ENCODE results near the gene WASHC2A. TPM values are rescaled to one million over a fixed set of nuclear protein-coding genes. Genes with fewer than 3 reads are reported as not detected.
"Not testable (repeated sequence)": the region's sequence is repeated elsewhere in the genome, so short reads cannot be mapped to it uniquely, and the experiment has no call there.

WASHC2A gene
- total and polyA plus RNA-seq, 4 donors, result 5.3 to 18.8 (median 11.1) TPM

DNA sequence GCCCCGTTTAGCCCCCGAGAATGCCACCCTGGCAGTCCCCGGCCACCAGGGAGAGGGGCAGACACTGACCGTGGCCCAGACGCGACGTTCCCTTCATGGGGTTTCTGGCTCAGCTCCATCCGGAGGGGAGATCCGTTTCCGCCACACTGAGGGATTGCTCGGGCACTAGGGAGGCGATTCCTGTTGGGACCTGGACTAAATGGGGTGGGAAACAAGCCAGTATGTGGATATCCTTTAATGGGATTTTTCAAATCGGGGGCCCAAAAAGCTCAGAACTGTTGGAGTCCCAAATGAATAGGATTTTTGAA is 552 bp downstream of the WASHC2A start:
- not testable (repeated sequence) for H3K36me3 ChIP-seq (ENCODE audit: control insufficient read depth in 4 of 4, insufficient read depth in 3 of 4, low read depth in 1 of 4, low read length in 3 of 4); H3K27ac ChIP-seq (ENCODE audit: low read depth in 1 of 2, low read length in 2 of 2); H3K9ac ChIP-seq (ENCODE audit: low read depth in 1 of 2, low read length in 2 of 2); H3K9me3 ChIP-seq (ENCODE audit: control insufficient read depth in 4 of 4, low read length in 3 of 4); DNase-seq (ENCODE audit: low spot score); H3K27me3 ChIP-seq (ENCODE audit: control insufficient read depth in 4 of 4, insufficient read depth in 4 of 4, low read length in 3 of 4); H3K4me1 ChIP-seq (ENCODE audit: control insufficient read depth in 4 of 4, insufficient read depth in 4 of 4, low read length in 3 of 4)
- H3K4me3 ChIP-seq (ENCODE audit: low read depth in 1 of 3, low read length in 3 of 3), result peak overlapping the region in 2 of 3 donors; percentile 20 to 71
- 1% methylated on average over 13 of the region's 13 CpGs for WGBS

DNA sequence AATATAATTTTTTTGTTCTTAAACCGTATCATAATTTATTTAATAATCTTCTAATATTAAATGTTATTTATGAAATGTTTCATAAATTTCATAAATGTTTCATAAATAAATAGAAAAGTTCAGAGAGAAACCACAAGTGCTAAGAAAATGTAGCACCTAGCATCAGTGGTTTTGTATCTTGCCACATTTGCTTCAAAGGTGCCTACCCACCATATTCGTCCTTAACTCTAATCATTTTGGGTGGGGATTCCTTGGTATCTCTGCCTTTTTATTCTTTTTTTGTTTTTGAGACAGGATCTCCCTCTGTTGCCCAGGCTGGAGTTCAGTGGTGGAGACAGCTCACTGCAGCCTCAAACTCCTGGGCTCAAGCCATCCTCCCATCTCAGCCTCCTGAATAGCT is 7.4 kb downstream of the WASHC2A start:
- not testable (repeated sequence) for H3K27ac ChIP-seq (ENCODE audit: low read depth in 1 of 2, low read length in 2 of 2); H3K9ac ChIP-seq (ENCODE audit: low read depth in 1 of 2, low read length in 2 of 2); H3K4me3 ChIP-seq (ENCODE audit: low read depth in 1 of 3, low read length in 3 of 3); H3K36me3 ChIP-seq (ENCODE audit: control insufficient read depth in 4 of 4, insufficient read depth in 3 of 4, low read depth in 1 of 4, low read length in 3 of 4); H3K9me3 ChIP-seq (ENCODE audit: control insufficient read depth in 4 of 4, low read length in 3 of 4); H3K4me1 ChIP-seq (ENCODE audit: control insufficient read depth in 4 of 4, insufficient read depth in 4 of 4, low read length in 3 of 4); DNase-seq (ENCODE audit: low spot score); H3K27me3 ChIP-seq (ENCODE audit: control insufficient read depth in 4 of 4, insufficient read depth in 4 of 4, low read length in 3 of 4)
- WGBS, result 94% methylated on average over 1 of the region's 2 CpGs

DNA sequence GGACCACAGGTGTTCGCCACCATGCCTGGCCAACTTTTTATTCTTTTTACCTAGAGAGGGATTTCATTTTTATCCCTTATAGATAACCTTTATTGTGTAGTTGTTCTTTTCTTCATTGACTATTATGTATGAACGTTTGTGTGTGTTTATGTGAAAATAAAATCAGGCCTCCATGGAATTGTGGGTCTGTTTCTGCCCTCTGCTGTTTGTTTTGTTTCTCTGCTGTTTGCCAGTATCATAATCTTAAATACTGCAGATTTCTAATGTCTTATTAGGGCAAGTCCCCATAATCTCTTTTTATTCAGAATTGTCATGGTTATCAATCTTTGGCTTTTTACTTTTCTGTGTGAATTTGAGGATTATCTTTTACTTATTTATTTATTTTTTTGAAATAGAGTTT is 7.8 kb downstream of the WASHC2A start:
- 6% methylated on average over 1 of the region's 2 CpGs for WGBS
- not testable (repeated sequence) for H3K36me3 ChIP-seq (ENCODE audit: control insufficient read depth in 4 of 4, insufficient read depth in 3 of 4, low read depth in 1 of 4, low read length in 3 of 4); DNase-seq (ENCODE audit: low spot score); H3K27me3 ChIP-seq (ENCODE audit: control insufficient read depth in 4 of 4, insufficient read depth in 4 of 4, low read length in 3 of 4); H3K9me3 ChIP-seq (ENCODE audit: control insufficient read depth in 4 of 4, low read length in 3 of 4); H3K27ac ChIP-seq (ENCODE audit: low read depth in 1 of 2, low read length in 2 of 2); H3K4me3 ChIP-seq (ENCODE audit: low read depth in 1 of 3, low read length in 3 of 3); H3K9ac ChIP-seq (ENCODE audit: low read depth in 1 of 2, low read length in 2 of 2); H3K4me1 ChIP-seq (ENCODE audit: control insufficient read depth in 4 of 4, insufficient read depth in 4 of 4, low read length in 3 of 4)
- TF ChIP-seq RAD21 (IDR thresholded peaks at IDR 0.05), result peak; percentile 7 to 8

DNA sequence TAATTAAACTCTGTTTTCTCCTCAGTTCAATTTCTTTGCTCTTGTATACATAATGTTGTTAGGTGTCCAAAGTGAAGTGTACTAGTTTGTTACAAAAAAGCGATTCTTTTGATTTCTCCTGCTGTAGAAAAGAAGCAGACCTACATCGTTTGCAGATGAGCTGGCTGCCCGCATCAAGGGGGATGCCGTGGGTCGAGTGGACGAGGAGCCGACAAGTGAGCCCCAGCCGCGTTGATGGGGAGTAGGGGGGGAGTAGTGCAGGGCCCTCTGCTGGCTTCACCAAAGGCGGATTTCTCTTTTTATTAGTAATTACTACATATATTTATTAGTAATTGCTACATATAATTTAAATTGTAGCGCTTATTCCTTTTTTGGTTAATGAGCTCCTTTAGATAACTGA is 23.6 kb downstream of the WASHC2A start:
- not testable (repeated sequence) for H3K9me3 ChIP-seq (ENCODE audit: control insufficient read depth in 4 of 4, low read length in 3 of 4); H3K4me1 ChIP-seq (ENCODE audit: control insufficient read depth in 4 of 4, insufficient read depth in 4 of 4, low read length in 3 of 4); H3K4me3 ChIP-seq (ENCODE audit: low read depth in 1 of 3, low read length in 3 of 3); DNase-seq (ENCODE audit: low spot score); H3K9ac ChIP-seq (ENCODE audit: low read depth in 1 of 2, low read length in 2 of 2); H3K27me3 ChIP-seq (ENCODE audit: control insufficient read depth in 4 of 4, insufficient read depth in 4 of 4, low read length in 3 of 4); H3K27ac ChIP-seq (ENCODE audit: low read depth in 1 of 2, low read length in 2 of 2); H3K36me3 ChIP-seq (ENCODE audit: control insufficient read depth in 4 of 4, insufficient read depth in 3 of 4, low read depth in 1 of 4, low read length in 3 of 4)
- WGBS, result 97% methylated on average over 8 of the region's 11 CpGs

GRCh38 chr10:50092928-50093327 is 25.2 kb downstream of the WASHC2A start:
- not testable (repeated sequence) for H3K4me3 ChIP-seq (ENCODE audit: low read depth in 1 of 3, low read length in 3 of 3); H3K9ac ChIP-seq (ENCODE audit: low read depth in 1 of 2, low read length in 2 of 2); H3K27ac ChIP-seq (ENCODE audit: low read depth in 1 of 2, low read length in 2 of 2); H3K9me3 ChIP-seq (ENCODE audit: control insufficient read depth in 4 of 4, low read length in 3 of 4); H3K27me3 ChIP-seq (ENCODE audit: control insufficient read depth in 4 of 4, insufficient read depth in 4 of 4, low read length in 3 of 4); DNase-seq (ENCODE audit: low spot score); H3K4me1 ChIP-seq (ENCODE audit: control insufficient read depth in 4 of 4, insufficient read depth in 4 of 4, low read length in 3 of 4); H3K36me3 ChIP-seq (ENCODE audit: control insufficient read depth in 4 of 4, insufficient read depth in 3 of 4, low read depth in 1 of 4, low read length in 3 of 4)
- no CpG with 5 or more reads among the region's 8 CpGs for WGBS

- DNase-seq (ENCODE audit: low spot score); H3K27me3 ChIP-seq (ENCODE audit: control insufficient read depth in 4 of 4, insufficient read depth in 4 of 4, low read length in 3 of 4); H3K4me3 ChIP-seq (ENCODE audit: low read depth in 1 of 3, low read length in 3 of 3); H3K9ac ChIP-seq (ENCODE audit: low read depth in 1 of 2, low read length in 2 of 2); H3K27ac ChIP-seq (ENCODE audit: low read depth in 1 of 2, low read length in 2 of 2); H3K9me3 ChIP-seq (ENCODE audit: control insufficient read depth in 4 of 4, low read length in 3 of 4); H3K36me3 ChIP-seq (ENCODE audit: control insufficient read depth in 4 of 4, insufficient read depth in 3 of 4, low read depth in 1 of 4, low read length in 3 of 4); H3K4me1 ChIP-seq (ENCODE audit: control insufficient read depth in 4 of 4, insufficient read depth in 4 of 4, low read length in 3 of 4): not testable (repeated sequence)
- WGBS, result 96% methylated on average over 3 of the region's 5 CpGs
These were observed 26.9 kb downstream of the WASHC2A start for GRCh38 chr10:50094630-50095029.

GRCh38 chr10:50095402-50095801 is 27.6 kb downstream of the WASHC2A start:
- H3K27ac ChIP-seq (ENCODE audit: low read depth in 1 of 2, low read length in 2 of 2); H3K36me3 ChIP-seq (ENCODE audit: control insufficient read depth in 4 of 4, insufficient read depth in 3 of 4, low read depth in 1 of 4, low read length in 3 of 4); H3K27me3 ChIP-seq (ENCODE audit: control insufficient read depth in 4 of 4, insufficient read depth in 4 of 4, low read length in 3 of 4); H3K9me3 ChIP-seq (ENCODE audit: control insufficient read depth in 4 of 4, low read length in 3 of 4); H3K9ac ChIP-seq (ENCODE audit: low read depth in 1 of 2, low read length in 2 of 2); DNase-seq (ENCODE audit: low spot score); H3K4me3 ChIP-seq (ENCODE audit: low read depth in 1 of 3, low read length in 3 of 3); H3K4me1 ChIP-seq (ENCODE audit: control insufficient read depth in 4 of 4, insufficient read depth in 4 of 4, low read length in 3 of 4): not testable (repeated sequence)
- WGBS, result 95% methylated on average over 7 of the region's 7 CpGs

GRCh38 chr10:50096722-50097121 is 29.0 kb downstream of the WASHC2A start:
- not testable (repeated sequence) for H3K27me3 ChIP-seq (ENCODE audit: control insufficient read depth in 4 of 4, insufficient read depth in 4 of 4, low read length in 3 of 4); H3K4me3 ChIP-seq (ENCODE audit: low read depth in 1 of 3, low read length in 3 of 3); H3K27ac ChIP-seq (ENCODE audit: low read depth in 1 of 2, low read length in 2 of 2); H3K4me1 ChIP-seq (ENCODE audit: control insufficient read depth in 4 of 4, insufficient read depth in 4 of 4, low read length in 3 of 4); H3K9ac ChIP-seq (ENCODE audit: low read depth in 1 of 2, low read length in 2 of 2); H3K9me3 ChIP-seq (ENCODE audit: control insufficient read depth in 4 of 4, low read length in 3 of 4); DNase-seq (ENCODE audit: low spot score)
- peaks cover 4 to 14% (median 6%) of the 10 kb centered on the region in 4 donors for H3K36me3 ChIP-seq (ENCODE audit: control insufficient read depth in 4 of 4, insufficient read depth in 3 of 4, low read depth in 1 of 4, low read length in 3 of 4)
- whole genome bisulfite sequencing, result 93% methylated on average over 1 of the region's 3 CpGs

DNA sequence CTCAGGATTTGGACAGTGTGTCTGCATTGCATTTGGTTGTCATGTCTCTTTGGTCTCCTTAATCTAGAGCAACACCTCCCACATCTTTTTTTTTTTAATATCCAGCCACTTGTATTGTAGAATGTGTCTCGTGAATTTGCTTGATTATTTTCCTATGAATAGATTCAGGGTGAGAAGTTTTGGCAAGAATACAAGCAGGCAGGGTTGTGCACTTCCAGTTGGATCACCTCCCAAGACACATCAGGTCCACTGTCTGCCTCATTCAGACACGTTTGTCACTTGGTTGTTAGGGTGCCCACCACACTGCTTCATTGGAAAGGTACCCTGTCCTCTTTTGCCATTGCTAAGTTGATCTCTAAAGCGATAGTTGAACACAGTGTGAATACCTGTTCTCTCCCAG is 30.9 kb downstream of the WASHC2A start:
- H3K4me3 ChIP-seq (ENCODE audit: low read depth in 1 of 3, low read length in 3 of 3); H3K27me3 ChIP-seq (ENCODE audit: control insufficient read depth in 4 of 4, insufficient read depth in 4 of 4, low read length in 3 of 4); H3K27ac ChIP-seq (ENCODE audit: low read depth in 1 of 2, low read length in 2 of 2); H3K9me3 ChIP-seq (ENCODE audit: control insufficient read depth in 4 of 4, low read length in 3 of 4); H3K9ac ChIP-seq (ENCODE audit: low read depth in 1 of 2, low read length in 2 of 2); DNase-seq (ENCODE audit: low spot score); H3K4me1 ChIP-seq (ENCODE audit: control insufficient read depth in 4 of 4, insufficient read depth in 4 of 4, low read length in 3 of 4): not testable (repeated sequence)
- peaks cover 4 to 14% (median 6%) of the 10 kb centered on the region in 4 donors for H3K36me3 ChIP-seq (ENCODE audit: control insufficient read depth in 4 of 4, insufficient read depth in 3 of 4, low read depth in 1 of 4, low read length in 3 of 4)
- WGBS, result 87% methylated on average over 3 of the region's 3 CpGs
